Anterior cingulate cortex (tissue), 58 donors: ENCODE data around the gene UPK3BL2.
"Not testable (repeated sequence)": the region's sequence is repeated elsewhere in the genome, so short reads cannot be mapped to it uniquely, and the experiment has no call there.

Experiments used
- DNase-seq, 58 donors: peaks; one replicate each; lab custom pipeline; 2025; lab: John Stamatoyannopoulos, UW

UPK3BL2 gene

DNA sequence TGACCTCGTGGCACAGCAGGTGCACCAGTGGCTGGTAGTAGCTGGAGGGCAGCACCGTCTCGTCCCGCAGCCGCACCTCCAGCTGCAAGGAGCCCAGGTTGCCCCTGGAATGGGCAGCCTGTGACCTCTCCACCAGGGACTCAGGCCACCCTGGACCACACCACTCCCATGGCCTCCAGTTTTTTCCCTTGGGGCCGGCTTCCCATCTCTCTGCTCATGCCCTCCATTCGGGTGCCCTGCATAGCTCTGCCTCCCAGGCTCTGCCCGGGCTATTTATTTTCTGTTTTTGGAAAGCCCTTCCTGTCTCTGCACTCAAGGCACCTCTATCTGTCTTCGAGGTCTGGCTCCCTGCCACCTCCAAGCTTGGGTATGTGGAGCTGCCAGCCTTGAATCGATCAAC lies 46.6 kb downstream of the UPK3BL2 start:
- not testable (repeated sequence) for DNase-seq

- DNase-seq = not testable (repeated sequence)
Measured at GRCh38 chr7:102494473-102495149, 48.9 kb downstream of the UPK3BL2 start.

- DNase-seq = not testable (repeated sequence)
Measured at GRCh38 chr7:102494026-102494425, 49.5 kb downstream of the UPK3BL2 start.

- not testable (repeated sequence) for DNase-seq
Measured at GRCh38 chr7:102493220-102493935, 50.1 kb downstream of the UPK3BL2 start.

GRCh38 chr7:102490529-102491075 lies 52.9 kb downstream of the UPK3BL2 start:
- DNase-seq = not testable (repeated sequence)
